PFSK-1 (cell line): ENCODE data around the gene TOLLIP. TPM values are rescaled to one million over a fixed set of nuclear protein-coding genes. Genes with fewer than 3 reads are reported as not detected.
A peak's percentile ranks its signal among the peaks of the same experiment; 100 is the strongest.

ENCODE experiments used
- FOXP2 ChIP-seq: optimal IDR thresholded peaks from 2 replicates; pipeline ENCODE3; 2011; ENCODE audit warnings: borderline replicate concordance, control low read depth, inconsistent platforms; ENCODE audit not compliant: insufficient read depth; ENCODE audit errors: extremely low read length, extremely low read depth
- POLR2AphosphoS5 ChIP-seq: IDR thresholded peaks from 2 replicates; pipeline ENCODE4 v1.6.1; 2012; ENCODE audit warnings: low read depth, mild to moderate bottlenecking, control low read depth, low read length, moderate library complexity
- REST ChIP-seq, 2 experiments: IDR thresholded peaks; 2 replicates each; pipeline versions ENCODE4 v1.6.1 to v1.8.0; 2011 to 2012; ENCODE audit warnings: low read depth in 2 of 2, low read length in 2 of 2, control low read depth in 1 of 2, inconsistent platforms in 1 of 2, mild to moderate bottlenecking in 1 of 2, moderate library complexity in 1 of 2; ENCODE audit not compliant: insufficient read depth in 1 of 2
- SIN3A ChIP-seq: IDR thresholded peaks from 2 replicates; pipeline ENCODE4 v1.6.1; 2012; ENCODE audit warnings: mild to moderate bottlenecking, low read length, moderate library complexity, borderline replicate concordance; ENCODE audit not compliant: insufficient read depth
- TAF1 ChIP-seq: IDR thresholded peaks from 2 replicates; pipeline ENCODE4 v1.6.1; 2012; ENCODE audit warnings: low read length, control low read depth, borderline replicate concordance; ENCODE audit not compliant: insufficient read depth
- polyA plus RNA-seq: library from polyadenylated mRNA; unstranded; fragments of >200 nt; gene quantifications from one replicate; pipeline ENCODE4 v1.2.1, GENCODE V29; 2012; ENCODE audit warnings: low read depth, missing spikeins; ENCODE audit not compliant: insufficient read length

Gene TOLLIP
- polyA plus RNA-seq = 140 TPM

- TF ChIP-seq REST (IDR thresholded peaks at IDR 0.05; ENCODE audit: insufficient read depth in 1 of 2, low read depth in 2 of 2, low read length in 2 of 2) (no peak), TAF1 (0 out of 2 replicates have a peak, but pooled peaks have one; percentile 47), POLR2AphosphoS5 (peak; percentile 82), FOXP2 (peak; percentile 28)
Measured at GRCh38 chr11:1309498-1310317, at the start of gene TOLLIP. TOLLIP (minus strand) TSS chr11:1309632; CDS start chr11:1309498, 134 bp downstream.

GRCh38 chr11:1358286-1358685 is 48.9 kb upstream of the TOLLIP start:
- TF ChIP-seq SIN3A (no peak), REST (IDR thresholded peaks at IDR 0.05; ENCODE audit: insufficient read depth in 1 of 2, low read depth in 2 of 2, low read length in 2 of 2) (no peak), POLR2AphosphoS5 (no peak), FOXP2 (peak; percentile 57)

- TF ChIP-seq POLR2AphosphoS5 (no peak), REST (IDR thresholded peaks at IDR 0.05; ENCODE audit: insufficient read depth in 1 of 2, low read depth in 2 of 2, low read length in 2 of 2) (no peak), SIN3A (no peak), TAF1 (no peak), FOXP2 (no peak)
Measured at GRCh38 chr11:1356478-1356960, 47.1 kb upstream of the TOLLIP start.

- TF ChIP-seq FOXP2 = no peak
- no peak for TF ChIP-seq POLR2AphosphoS5
- no peak for TF ChIP-seq TAF1
- no peak for TF ChIP-seq SIN3A
- TF ChIP-seq REST (IDR thresholded peaks at IDR 0.05; ENCODE audit: insufficient read depth in 1 of 2, low read depth in 2 of 2, low read length in 2 of 2) = no peak
Measured at GRCh38 chr11:1356007-1356435, 46.6 kb upstream of the TOLLIP start.
